ENCODE data around the gene KIF19.

- TF ChIP-seq EP300 (IDR thresholded peaks at IDR 0.05; ENCODE audit: low read depth) (no peak), CTCF (IDR thresholded peaks at IDR 0.05) (no peak), POLR2AphosphoS5 (IDR thresholded peaks at IDR 0.05) (no peak)
These were observed 33.9 kb downstream of the KIF19 start for GRCh38 chr17:74359916-74360315.
